Fibroblast of skin of right biceps (primary cell): ENCODE measurements around the gene ZNF827.

ENCODE experiments used
- DNase-seq: peaks from one replicate; pipeline ENCODE4 v3.0.0-alpha.2; 2013

Gene ZNF827

GRCh38 chr4:145788755-145789154 is 149.9 kb downstream of the ZNF827 start:
- DNase-seq: no peak

GRCh38 chr4:145786830-145787229 is 151.8 kb downstream of the ZNF827 start:
- no peak for DNase-seq

GRCh38 chr4:145786261-145786660 is 152.4 kb downstream of the ZNF827 start:
- no peak for DNase-seq

GRCh38 chr4:145785391-145786008 is 153.1 kb downstream of the ZNF827 start:
- no peak for DNase-seq

- DNase-seq: no peak
Measured at GRCh38 chr4:145784036-145784435, 154.6 kb downstream of the ZNF827 start.

GRCh38 chr4:145782756-145783155 is 155.9 kb downstream of the ZNF827 start:
- peak; percentile 11 for DNase-seq

- no peak for DNase-seq
Measured at GRCh38 chr4:145781351-145781750, 157.3 kb downstream of the ZNF827 start.

GRCh38 chr4:145779319-145779801 is 159.3 kb downstream of the ZNF827 start:
- peak; percentile 30 for DNase-seq

- no peak for DNase-seq
Measured at GRCh38 chr4:145776208-145776607, 162.4 kb downstream of the ZNF827 start.

GRCh38 chr4:145775406-145775805 is 163.2 kb downstream of the ZNF827 start:
- no peak for DNase-seq

- no peak for DNase-seq
Measured at GRCh38 chr4:145774473-145774872, 164.2 kb downstream of the ZNF827 start.

- DNase-seq: no peak
Measured at GRCh38 chr4:145773581-145774234, 164.9 kb downstream of the ZNF827 start.

- DNase-seq: no peak
Measured at GRCh38 chr4:145772347-145772746, 166.3 kb downstream of the ZNF827 start.

GRCh38 chr4:145770124-145770523 is 168.5 kb downstream of the ZNF827 start:
- DNase-seq: no peak

- no peak for DNase-seq
Measured at GRCh38 chr4:145769450-145770037, 169.1 kb downstream of the ZNF827 start.

- no peak for DNase-seq
Measured at GRCh38 chr4:145766273-145766672, 172.3 kb downstream of the ZNF827 start.

- DNase-seq: no peak
Measured at GRCh38 chr4:145763399-145763798, 175.2 kb downstream of the ZNF827 start.

GRCh38 chr4:145762719-145763118 is 175.9 kb downstream of the ZNF827 start:
- no peak for DNase-seq

- DNase-seq: no peak
Measured at GRCh38 chr4:145760961-145761929, 177.4 kb downstream of the ZNF827 start.

GRCh38 chr4:145760176-145760575 is 178.4 kb downstream of the ZNF827 start:
- DNase-seq: no peak

- no peak for DNase-seq
Measured at GRCh38 chr4:145757188-145757587, 181.4 kb downstream of the ZNF827 start.

GRCh38 chr4:145756244-145756643 is 182.4 kb downstream of the ZNF827 start:
- DNase-seq: no peak

GRCh38 chr4:145755802-145756201 is 182.8 kb downstream of the ZNF827 start:
- DNase-seq: peak; percentile 41
